ENCODE results near the gene CASQ2. TPM values are rescaled to one million over a fixed set of nuclear protein-coding genes. Genes with fewer than 3 reads are reported as not detected.

CASQ2 gene
- total RNA-seq, 1 experiment from 2014 or later: not detected

GRCh38 chr1:115723756-115724155 is 44.8 kb downstream of the CASQ2 start:
- H3K27me3 ChIP-seq (ENCODE audit: insufficient read depth, low read length): no peaks in the 10 kb centered on the region
- H2AFZ ChIP-seq (ENCODE audit: low read depth, low read length, poor library complexity, severe bottlenecking): no peak overlapping the region
- no peaks in the 10 kb centered on the region for H3K79me2 ChIP-seq (ENCODE audit: insufficient read depth, low read length)
- ChIA-PET CTCF (interaction anchor here (1.6 kb wide), 1 partner anchor 17 kb away, joined by 10 read pairs; no protein-coding TSS in a partner anchor), POLR2A (no interaction called here), RAD21 (ENCODE audit: low non-redundant PET in 1 of 2, low total read pairs in 2 of 2, uncharacterized antibody in 2 of 2, unreplicated experiment in 2 of 2) (no interaction called here)
- no peaks in the 10 kb centered on the region for H3K9me3 ChIP-seq (ENCODE audit: control insufficient read depth in 1 of 2, insufficient read depth in 1 of 2, low read depth in 1 of 2, low read length in 2 of 2)
- no peaks in the 10 kb centered on the region for H4K20me1 ChIP-seq (ENCODE audit: insufficient read depth)
- no TSS peak for BruUV-seq (replicated peaks)
- DNase-seq (ENCODE audit: low read depth, low spot score) (no peak), ATAC-seq (no peak)
- no peak overlapping the region for H3K27ac ChIP-seq (ENCODE audit: low read depth, low read length)
- no peak overlapping the region for H3K4me3 ChIP-seq (replicated peaks in 1 of 2; ENCODE audit: low read depth in 1 of 2, low read length in 2 of 2)
- TF ChIP-seq JUND (IDR thresholded peaks at IDR 0.05) (no peak), SP1 (IDR thresholded peaks at IDR 0.05; ENCODE audit: low read depth) (no peak), EZH2 (IDR thresholded peaks at IDR 0.05) (no peak), FOSL1 (IDR thresholded peaks at IDR 0.05; ENCODE audit: low read depth) (no peak), SRF (IDR thresholded peaks at IDR 0.05; ENCODE audit: low read depth) (no peak), ZFX (IDR thresholded peaks at IDR 0.05) (no peak), TCF7L2 (IDR thresholded peaks at IDR 0.05; ENCODE audit: borderline replicate concordance, extremely low read depth, insufficient read depth, insufficient read length) (no peak), CEBPB (IDR thresholded peaks at IDR 0.05; ENCODE audit: low read depth) (no peak)
- H3K4me2 ChIP-seq (ENCODE audit: low read length): no peak overlapping the region
- no peaks in the 10 kb centered on the region for H3K4me1 ChIP-seq (ENCODE audit: control insufficient read depth in 1 of 2, insufficient read depth in 2 of 2, low read length in 2 of 2)
- H3K9me2 ChIP-seq (ENCODE audit: insufficient read depth): no peaks in the 10 kb centered on the region
- H3K36me3 ChIP-seq (ENCODE audit: control insufficient read depth in 1 of 2, insufficient read depth in 2 of 2, low read length in 2 of 2): no peaks in the 10 kb centered on the region
- intact Hi-C loops (cut with micrococcal nuclease): no loop called here
- H3K9ac ChIP-seq (ENCODE audit: low read length): no peak overlapping the region

- Histone ChIP-seq H3K9ac (ENCODE audit: low read length) (no peak overlapping the region), H3K9me3 (ENCODE audit: control insufficient read depth in 1 of 2, insufficient read depth in 1 of 2, low read depth in 1 of 2, low read length in 2 of 2) (no peaks in the 10 kb centered on the region), H4K20me1 (ENCODE audit: insufficient read depth) (no peaks in the 10 kb centered on the region), H3K4me2 (ENCODE audit: low read length) (no peak overlapping the region), H3K9me2 (ENCODE audit: insufficient read depth) (no peaks in the 10 kb centered on the region), H3K4me3 (replicated peaks in 1 of 2; ENCODE audit: low read depth in 1 of 2, low read length in 2 of 2) (no peak overlapping the region), H3K4me1 (ENCODE audit: control insufficient read depth in 1 of 2, insufficient read depth in 2 of 2, low read length in 2 of 2) (no peaks in the 10 kb centered on the region), H3K36me3 (ENCODE audit: control insufficient read depth in 1 of 2, insufficient read depth in 2 of 2, low read length in 2 of 2) (no peaks in the 10 kb centered on the region), H3K27me3 (ENCODE audit: insufficient read depth, low read length) (no peaks in the 10 kb centered on the region), H3K27ac (ENCODE audit: low read depth, low read length) (no peak overlapping the region), H2AFZ (ENCODE audit: low read depth, low read length, poor library complexity, severe bottlenecking) (no peak overlapping the region), H3K79me2 (ENCODE audit: insufficient read depth, low read length) (no peaks in the 10 kb centered on the region)
- CTCF ChIA-PET: no interaction called here
- no TSS peak for BruUV-seq (replicated peaks)
- POLR2A ChIA-PET: no interaction called here
- TF ChIP-seq EGR1 (IDR thresholded peaks at IDR 0.05; ENCODE audit: low read depth) (no peak), POLR2A (IDR thresholded peaks at IDR 0.05; ENCODE audit: borderline replicate concordance, extremely low read depth, insufficient read depth, insufficient read length) (no peak), CEBPB (IDR thresholded peaks at IDR 0.05; ENCODE audit: low read depth) (no peak), JUND (IDR thresholded peaks at IDR 0.05) (no peak)
- no peak for ATAC-seq
- DNase-seq (ENCODE audit: low read depth, low spot score): no peak
- intact Hi-C loops (cut with micrococcal nuclease): no loop called here
- RAD21 ChIA-PET (ENCODE audit: low non-redundant PET in 1 of 2, low total read pairs in 2 of 2, uncharacterized antibody in 2 of 2, unreplicated experiment in 2 of 2): no interaction called here
These were observed 46.3 kb downstream of the CASQ2 start for GRCh38 chr1:115722221-115722620.
